Upper lobe of left lung (tissue), 6 donors: ENCODE measurements around the gene ASPHD2. TPM values are rescaled to one million over a fixed set of nuclear protein-coding genes. Genes with fewer than 3 reads are reported as not detected.

Experiments
- ATAC-seq, 2 donors: fragments of 200-7000 bp; cut with Tn5 transposase; one replicate each; pipeline ENCODE4 v1.9.1; 2022; ENCODE audit warnings: mild to moderate bottlenecking in 2 of 2, moderate library complexity in 2 of 2; ENCODE audit not compliant: low FRiP score in 2 of 2
- DNase-seq, 2 donors: peaks; one replicate each; pipeline ENCODE4 v3.0.0-alpha.2; 2019 to 2020
- H3K27ac ChIP-seq, 4 donors: fragments of 200-600 bp; sonication (generic); one replicate each; pipeline ENCODE4 v1.5.1; 2016 to 2019
- H3K27me3 ChIP-seq, 4 donors: fragments of 200-600 bp; sonication (generic); one replicate each; pipeline ENCODE4 v1.5.1; 2017 to 2019
- H3K36me3 ChIP-seq, 4 donors: fragments of 200-600 bp; sonication (generic); one replicate each; pipeline ENCODE4 v1.5.1; 2016 to 2019
- H3K4me1 ChIP-seq, 4 donors: fragments of 200-600 bp; sonication (generic); one replicate each; pipeline ENCODE4 v1.5.1; 2018 to 2019
- H3K4me3 ChIP-seq, 4 donors: fragments of 200-600 bp; sonication (generic); one replicate each; pipeline ENCODE4 v1.5.1; 2017 to 2019; ENCODE audit warnings: mild to moderate bottlenecking in 2 of 4, moderate library complexity in 1 of 4
- H3K9me3 ChIP-seq, 4 donors: fragments of 200-600 bp; sonication (generic); one replicate each; pipeline ENCODE4 v1.5.1; 2018 to 2019
- EP300 ChIP-seq, 4 donors: sonication (generic); formaldehyde crosslinking; IDR thresholded peaks; one replicate each; pipeline ENCODE4 v1.5.1; 2017; ENCODE audit warnings: antibody characterized with exemption in 4 of 4, control low read depth in 2 of 4
- POLR2A ChIP-seq, 4 donors: fragments of 450-650 bp; IDR thresholded peaks; one replicate each; pipeline ENCODE4 v1.5.1; 2016 to 2017; ENCODE audit warnings: antibody characterized with exemption in 4 of 4, mild to moderate bottlenecking in 2 of 4
- POLR2AphosphoS5 ChIP-seq, 2 donors: sonication (generic); formaldehyde crosslinking; IDR thresholded peaks; one replicate each; pipeline ENCODE4 v1.5.1; 2017; ENCODE audit warnings: antibody characterized with exemption in 2 of 2
- WGBS, 2 donors: methylation state at CpG; one replicate each; pipeline ENCODE4 v1.1.5; 2017 to 2018; 5-methylcytosine and 5-hydroxymethylcytosine counted together
- total RNA-seq, 6 donors: library from RNA; depleted of rRNA in 4 of 6; stranded (reverse); fragments of >200 nt in 4 of 6; gene quantifications; one replicate each; pipeline versions ENCODE4 v1.1.0 to v1.2.1, GENCODE V29; 2016 to 2021
- TF ChIP-seq, protein P1 (sequence below), 6 experiments: fragments of 450-650 bp in 4 of 6; fragments of 200-600 bp in 2 of 6; sonication (generic) in 2 of 6; IDR thresholded peaks; one replicate each; pipeline ENCODE4 v1.5.1; 2016 to 2019; ENCODE audit warnings: antibody characterized with exemption in 6 of 6
- donor health status: DM: no; HTN: no; CAD: no; lungs with moderate emphysema.
- donor health status: DM: no; HTN: yes; CAD: no; lungs with severe emphysema.

Gene ASPHD2
- total RNA-seq, 6 donors from 2014 or later, result 0.33 to 2.1 (median 1.1) TPM

DNA sequence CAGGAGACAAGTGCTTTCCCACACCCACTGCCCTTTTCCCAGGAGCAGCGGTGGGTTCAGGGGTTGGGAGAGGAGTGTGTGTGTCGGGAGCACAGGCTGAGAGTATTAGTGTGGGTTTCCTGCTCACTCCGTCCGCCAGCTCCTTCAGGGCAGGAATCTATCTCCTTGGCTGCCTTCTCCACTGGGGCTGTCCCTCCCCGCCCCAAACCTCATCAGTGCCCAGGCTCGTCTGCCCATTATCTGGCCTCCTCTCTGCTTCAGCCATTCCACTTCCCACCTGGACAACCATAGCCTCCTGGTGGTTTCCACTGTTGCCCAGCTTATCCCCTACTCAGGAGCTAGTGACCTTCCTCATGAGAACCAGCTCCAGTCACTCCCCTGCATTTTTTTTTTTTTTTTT, 19.9 kb downstream of the ASPHD2 start:
- Histone ChIP-seq H3K9me3 (no peaks in the 10 kb centered on the region), H3K27me3 (no peaks in the 10 kb centered on the region), H3K4me3 (no peak overlapping the region), H3K27ac (no peak overlapping the region), H3K4me1 (no peaks in the 10 kb centered on the region), H3K36me3 (peaks cover 5 to 40% (median 32%) of the 10 kb centered on the region in 4 donors)
- no peak for DNase-seq
- TF ChIP-seq EP300 (IDR thresholded peaks at IDR 0.05) (no peak), POLR2A (IDR thresholded peaks at IDR 0.05) (no peak), POLR2AphosphoS5 (IDR thresholded peaks at IDR 0.05) (no peak)
- TF ChIP-seq, protein P1, sequence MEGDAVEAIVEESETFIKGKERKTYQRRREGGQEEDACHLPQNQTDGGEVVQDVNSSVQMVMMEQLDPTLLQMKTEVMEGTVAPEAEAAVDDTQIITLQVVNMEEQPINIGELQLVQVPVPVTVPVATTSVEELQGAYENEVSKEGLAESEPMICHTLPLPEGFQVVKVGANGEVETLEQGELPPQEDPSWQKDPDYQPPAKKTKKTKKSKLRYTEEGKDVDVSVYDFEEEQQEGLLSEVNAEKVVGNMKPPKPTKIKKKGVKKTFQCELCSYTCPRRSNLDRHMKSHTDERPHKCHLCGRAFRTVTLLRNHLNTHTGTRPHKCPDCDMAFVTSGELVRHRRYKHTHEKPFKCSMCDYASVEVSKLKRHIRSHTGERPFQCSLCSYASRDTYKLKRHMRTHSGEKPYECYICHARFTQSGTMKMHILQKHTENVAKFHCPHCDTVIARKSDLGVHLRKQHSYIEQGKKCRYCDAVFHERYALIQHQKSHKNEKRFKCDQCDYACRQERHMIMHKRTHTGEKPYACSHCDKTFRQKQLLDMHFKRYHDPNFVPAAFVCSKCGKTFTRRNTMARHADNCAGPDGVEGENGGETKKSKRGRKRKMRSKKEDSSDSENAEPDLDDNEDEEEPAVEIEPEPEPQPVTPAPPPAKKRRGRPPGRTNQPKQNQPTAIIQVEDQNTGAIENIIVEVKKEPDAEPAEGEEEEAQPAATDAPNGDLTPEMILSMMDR (IDR thresholded peaks at IDR 0.05), result no peak
- 80 to 81% methylated on average over 4 to 6 of the region's 6 CpGs for WGBS, 2 donors
- ATAC-seq, result no peak

DNA sequence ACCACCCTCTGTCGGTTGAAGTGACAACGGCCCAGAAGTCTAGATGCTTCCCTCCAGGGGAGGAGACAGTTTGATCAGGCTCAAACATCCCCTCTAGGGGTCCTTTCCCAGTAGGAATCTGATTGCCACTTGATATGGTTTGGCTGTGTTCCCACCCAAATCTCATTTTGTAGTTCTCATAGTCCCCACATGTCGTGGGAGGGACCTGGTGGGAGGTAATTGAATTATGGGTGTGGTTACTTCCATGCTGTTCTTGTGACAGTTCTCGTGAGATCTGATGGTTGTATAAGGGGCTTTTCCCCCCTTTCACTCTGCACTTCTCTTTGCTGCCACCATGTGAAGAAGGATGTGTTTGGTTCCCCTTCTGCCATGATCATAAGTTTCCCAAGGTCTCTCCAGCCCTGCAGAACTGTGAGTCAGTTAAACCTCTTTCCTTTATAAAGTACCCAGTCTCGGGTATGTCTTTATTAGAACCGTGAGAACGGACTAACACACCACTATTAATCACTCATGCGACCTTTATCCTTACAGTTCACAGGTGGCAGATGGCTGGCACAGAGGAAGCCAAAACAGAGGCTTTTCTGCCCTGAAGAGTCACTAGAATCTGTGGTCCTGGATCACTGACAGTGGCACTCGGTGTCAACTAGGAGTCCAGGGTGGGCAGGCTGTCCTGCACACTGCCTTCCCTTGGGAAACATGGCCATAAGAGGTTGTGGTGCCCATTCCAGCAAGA, 21.6 kb downstream of the ASPHD2 start:
- H3K36me3 ChIP-seq, result peaks cover 5 to 43% (median 34%) of the 10 kb centered on the region in 4 donors
- no peak for ATAC-seq
- H3K4me1 ChIP-seq, result no peaks in the 10 kb centered on the region
- 87 to 89% methylated on average over 9 of the region's 9 CpGs for WGBS, 2 donors
- H3K4me3 ChIP-seq, result no peak overlapping the region
- no peaks in the 10 kb centered on the region for H3K27me3 ChIP-seq
- no peaks in the 10 kb centered on the region for H3K9me3 ChIP-seq
- H3K27ac ChIP-seq, result no peak overlapping the region
- no peak for DNase-seq
- no peak for TF ChIP-seq EP300 (IDR thresholded peaks at IDR 0.05)
- TF ChIP-seq POLR2AphosphoS5 (IDR thresholded peaks at IDR 0.05), result no peak
- TF ChIP-seq POLR2A (IDR thresholded peaks at IDR 0.05), result no peak
- TF ChIP-seq, protein P1 (IDR thresholded peaks at IDR 0.05), result no peak

DNA sequence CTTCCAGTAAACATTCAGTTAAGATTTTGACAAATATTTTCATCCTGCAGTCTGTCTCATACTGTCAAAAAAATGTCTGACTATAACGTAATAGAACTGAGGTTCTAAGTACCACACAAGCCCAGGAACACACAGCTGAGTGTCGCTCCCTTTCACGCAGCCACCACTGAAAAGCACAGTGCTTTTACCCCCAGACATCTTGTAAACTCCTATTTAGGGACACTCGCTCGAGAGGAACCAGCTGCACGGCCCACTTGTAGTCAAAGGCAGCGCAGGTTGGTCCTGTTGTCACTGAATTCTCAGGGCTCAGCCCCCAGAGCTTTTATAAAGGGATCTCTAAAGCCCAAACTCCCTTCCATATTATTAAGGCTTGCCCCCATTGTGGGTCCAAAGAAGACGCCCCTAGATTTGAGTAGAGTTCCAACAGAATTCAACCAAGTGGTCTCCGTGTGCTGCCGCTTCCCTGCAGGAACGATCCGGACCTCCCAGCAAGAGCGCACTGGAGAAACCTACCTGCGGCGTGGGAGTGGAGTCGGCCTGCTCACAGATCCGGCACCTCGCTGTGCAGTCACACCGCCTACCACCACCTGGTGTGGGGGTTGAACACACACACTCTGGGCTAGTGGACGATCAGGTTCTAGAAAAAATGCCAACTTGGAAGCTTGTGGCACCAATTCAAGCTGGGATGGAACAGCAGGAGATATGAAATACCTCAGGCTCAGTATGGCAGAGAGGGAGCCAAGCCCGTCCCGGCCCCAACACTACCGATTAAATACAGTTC, 23.4 kb downstream of the ASPHD2 start:
- WGBS, 2 donors, result 92 to 94% methylated on average over 21 to 23 of the region's 23 CpGs
- Histone ChIP-seq H3K27ac (no peak overlapping the region), H3K9me3 (no peaks in the 10 kb centered on the region), H3K36me3 (peaks cover 8 to 58% (median 45%) of the 10 kb centered on the region in 4 donors), H3K4me3 (no peak overlapping the region), H3K27me3 (no peaks in the 10 kb centered on the region), H3K4me1 (no peaks in the 10 kb centered on the region)
- DNase-seq (no peak), ATAC-seq (no peak)
- TF ChIP-seq EP300 (IDR thresholded peaks at IDR 0.05) (no peak), POLR2AphosphoS5 (IDR thresholded peaks at IDR 0.05) (no peak), POLR2A (IDR thresholded peaks at IDR 0.05) (no peak)
- TF ChIP-seq, protein P1 (IDR thresholded peaks at IDR 0.05), result no peak

DNA sequence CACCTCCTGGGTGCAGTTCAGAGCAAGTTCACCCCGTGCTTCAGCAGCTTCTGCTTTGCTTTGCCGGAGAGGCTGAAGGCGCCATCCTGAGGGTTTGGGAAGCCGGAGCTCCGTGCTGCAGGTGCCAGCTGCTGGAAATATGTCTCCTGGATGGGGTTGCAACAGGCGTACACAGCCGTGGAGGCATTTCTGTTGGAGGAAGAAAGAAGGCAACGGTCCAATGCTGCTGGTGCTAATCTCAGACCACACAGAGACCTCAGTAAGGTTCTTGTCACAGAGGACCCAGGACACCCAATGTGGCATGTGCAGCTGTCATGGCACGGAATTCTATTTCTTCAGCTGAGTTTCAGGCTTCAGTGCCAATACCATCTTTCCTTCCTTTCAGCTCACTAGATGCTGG, 24.2 kb downstream of the ASPHD2 start:
- Histone ChIP-seq H3K36me3 (peaks cover 8 to 66% (median 52%) of the 10 kb centered on the region in 4 donors), H3K27ac (no peak overlapping the region), H3K4me1 (no peaks in the 10 kb centered on the region), H3K4me3 (no peak overlapping the region), H3K9me3 (no peaks in the 10 kb centered on the region), H3K27me3 (no peaks in the 10 kb centered on the region)
- DNase-seq (no peak), ATAC-seq (no peak)
- WGBS, 2 donors, result 93% methylated on average over 9 of the region's 9 CpGs
- no peak for TF ChIP-seq EP300 (IDR thresholded peaks at IDR 0.05)
- no peak for TF ChIP-seq POLR2AphosphoS5 (IDR thresholded peaks at IDR 0.05)
- TF ChIP-seq POLR2A (IDR thresholded peaks at IDR 0.05), result no peak
- TF ChIP-seq, protein P1 (IDR thresholded peaks at IDR 0.05), result no peak
